ENCODE results near the gene TBPL2.

DNA sequence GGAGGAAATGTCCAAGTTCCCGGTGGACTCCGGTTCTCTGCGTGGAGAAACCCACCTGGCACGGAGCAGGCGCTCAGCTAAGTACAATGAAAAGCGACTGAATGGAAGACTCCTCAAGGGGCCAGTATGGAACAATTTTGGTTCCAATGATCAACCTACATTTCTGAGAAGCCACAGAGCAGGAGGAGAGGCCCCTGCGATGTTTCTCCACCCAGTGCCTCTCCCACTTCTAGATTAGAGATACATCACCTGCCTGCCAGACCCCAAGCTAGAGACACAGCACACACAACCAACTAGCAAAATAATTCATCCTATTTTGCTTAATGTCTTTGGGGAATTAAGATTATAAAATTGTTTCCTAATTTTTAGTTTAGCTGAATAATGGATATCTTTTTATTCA, 67.6 kb downstream of the TBPL2 start:
- no peak for TF ChIP-seq ZFP3 (CRISPR knock-in tag; IDR thresholded peaks at IDR 0.05)
- TF ChIP-seq, protein P1, sequence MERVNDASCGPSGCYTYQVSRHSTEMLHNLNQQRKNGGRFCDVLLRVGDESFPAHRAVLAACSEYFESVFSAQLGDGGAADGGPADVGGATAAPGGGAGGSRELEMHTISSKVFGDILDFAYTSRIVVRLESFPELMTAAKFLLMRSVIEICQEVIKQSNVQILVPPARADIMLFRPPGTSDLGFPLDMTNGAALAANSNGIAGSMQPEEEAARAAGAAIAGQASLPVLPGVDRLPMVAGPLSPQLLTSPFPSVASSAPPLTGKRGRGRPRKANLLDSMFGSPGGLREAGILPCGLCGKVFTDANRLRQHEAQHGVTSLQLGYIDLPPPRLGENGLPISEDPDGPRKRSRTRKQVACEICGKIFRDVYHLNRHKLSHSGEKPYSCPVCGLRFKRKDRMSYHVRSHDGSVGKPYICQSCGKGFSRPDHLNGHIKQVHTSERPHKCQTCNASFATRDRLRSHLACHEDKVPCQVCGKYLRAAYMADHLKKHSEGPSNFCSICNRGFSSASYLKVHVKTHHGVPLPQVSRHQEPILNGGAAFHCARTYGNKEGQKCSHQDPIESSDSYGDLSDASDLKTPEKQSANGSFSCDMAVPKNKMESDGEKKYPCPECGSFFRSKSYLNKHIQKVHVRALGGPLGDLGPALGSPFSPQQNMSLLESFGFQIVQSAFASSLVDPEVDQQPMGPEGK (CRISPR knock-in tag; IDR thresholded peaks at IDR 0.05; ENCODE audit: borderline replicate concordance): no peak

Measured in SK-N-SH treated with all-trans-retinoic acid at 6 μM for 48 hours (cell line).